Mucosa of gallbladder (tissue), 1 donor: ENCODE results near the gene PRDM16. TPM values are rescaled to one million over a fixed set of nuclear protein-coding genes. Genes with fewer than 3 reads are reported as not detected.

Experiments
- DNase-seq: peaks from one replicate; pipeline ENCODE4 v3.0.0-alpha.2; 2020; ENCODE audit warnings: low spot score
- total RNA-seq: library from RNA; stranded (reverse); gene quantifications from one replicate; pipeline ENCODE4 v1.2.1, GENCODE V29; 2021
- donor health status: DM: no; HTN: no; CAD: no.

Gene PRDM16
- total RNA-seq, 1 donor from 2014 or later = 29.3 TPM

GRCh38 chr1:3242408-3243260, 173.6 kb downstream of the PRDM16 start:
- DNase-seq = no peak

GRCh38 chr1:3243304-3243703, 174.3 kb downstream of the PRDM16 start:
- no peak for DNase-seq

DNA sequence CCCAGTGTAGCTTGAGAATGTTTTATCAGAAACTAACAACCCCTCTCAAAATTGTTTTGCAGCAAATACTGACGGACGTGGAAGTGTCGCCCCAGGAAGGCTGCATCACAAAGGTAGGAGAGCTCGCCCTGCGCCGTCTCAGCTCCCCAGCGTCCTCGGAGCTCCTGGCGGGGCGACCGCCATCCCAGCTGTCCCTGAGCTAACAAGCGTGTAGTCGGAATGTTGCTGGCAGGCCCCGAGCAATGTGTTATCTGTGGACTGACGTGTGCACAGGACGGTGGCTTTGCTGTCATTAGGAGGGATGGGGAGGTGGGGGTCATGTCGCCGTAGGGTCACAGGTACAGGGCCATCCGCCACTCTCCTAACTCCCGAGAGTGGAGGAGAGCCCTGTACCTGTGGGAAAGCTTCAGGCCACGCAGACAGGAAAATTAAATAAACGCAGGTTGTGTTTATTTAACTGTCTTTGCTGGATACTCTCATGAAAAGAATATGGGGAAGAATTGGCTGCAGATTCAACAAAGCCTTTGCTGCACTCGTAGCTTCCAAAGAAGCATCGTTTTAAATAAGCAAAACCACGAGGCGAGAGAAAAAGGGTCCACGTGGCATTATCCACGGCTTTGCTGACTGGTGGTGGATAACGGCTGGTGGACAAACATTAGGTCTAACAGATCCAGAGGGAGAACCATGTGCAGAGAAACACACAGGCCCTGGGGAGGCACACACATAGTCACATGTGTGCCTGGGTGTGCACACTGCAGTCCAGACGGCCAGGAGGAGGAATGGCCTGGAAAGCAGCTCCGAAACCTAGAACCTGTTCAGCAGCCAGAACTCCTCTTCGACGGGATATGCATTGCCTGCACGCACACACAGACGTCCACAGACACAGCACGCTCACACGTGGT, 175.3 kb downstream of the PRDM16 start:
- no peak for DNase-seq

GRCh38 chr1:3244927-3245315, 175.9 kb downstream of the PRDM16 start:
- no peak for DNase-seq

- DNase-seq = no peak
Measured at GRCh38 chr1:3245344-3245743, 176.3 kb downstream of the PRDM16 start.

DNA sequence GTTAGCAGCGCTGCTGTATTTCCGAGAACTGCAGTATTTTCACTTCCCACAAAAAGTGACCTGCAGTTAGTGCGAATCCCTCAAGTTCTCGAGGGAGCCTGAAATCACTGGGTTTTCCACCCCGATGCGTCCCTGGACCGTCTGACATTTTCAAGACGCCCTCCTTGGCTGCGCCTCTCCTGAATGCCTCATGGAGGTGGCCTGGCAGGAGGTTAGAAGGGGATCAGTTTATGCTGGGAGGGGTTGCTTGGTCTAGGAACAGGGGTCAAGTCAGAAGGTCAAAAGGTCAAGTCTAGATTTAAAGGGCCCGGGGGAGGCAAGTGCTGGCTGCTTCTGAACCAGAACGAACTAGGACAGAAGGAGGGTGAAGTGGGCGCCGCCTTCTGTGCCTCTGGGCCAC, 176.8 kb downstream of the PRDM16 start:
- DNase-seq = no peak

DNA sequence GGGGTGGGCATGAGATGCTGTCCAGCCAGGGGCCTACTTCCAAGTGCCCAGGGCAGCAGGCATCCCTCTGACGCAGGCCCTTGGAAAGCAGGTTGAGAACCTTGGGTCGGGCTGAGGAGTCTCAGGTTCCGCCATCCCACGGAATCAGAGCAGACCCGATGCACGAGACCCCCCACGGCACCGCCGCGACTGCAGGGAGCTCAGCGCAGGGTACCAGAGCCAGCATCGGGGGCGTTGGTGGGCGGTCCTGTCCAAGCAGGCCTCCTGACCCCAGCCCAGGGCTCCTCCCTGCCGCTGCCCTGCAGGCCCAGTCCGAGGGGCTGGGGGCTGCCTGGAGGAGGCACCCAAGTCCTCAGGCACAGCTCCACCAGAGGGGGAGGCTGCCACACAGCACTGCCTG, 177.2 kb downstream of the PRDM16 start:
- no peak for DNase-seq

GRCh38 chr1:3247521-3248121, 178.6 kb downstream of the PRDM16 start:
- DNase-seq = no peak

GRCh38 chr1:3248155-3249141, 179.4 kb downstream of the PRDM16 start:
- no peak for DNase-seq

GRCh38 chr1:3249231-3249630, 180.2 kb downstream of the PRDM16 start:
- DNase-seq = no peak

- DNase-seq = no peak
Measured at GRCh38 chr1:3249631-3250501, 180.9 kb downstream of the PRDM16 start.

GRCh38 chr1:3250624-3251023, 181.6 kb downstream of the PRDM16 start:
- no peak for DNase-seq

GRCh38 chr1:3251099-3251806, 182.2 kb downstream of the PRDM16 start:
- no peak for DNase-seq

DNA sequence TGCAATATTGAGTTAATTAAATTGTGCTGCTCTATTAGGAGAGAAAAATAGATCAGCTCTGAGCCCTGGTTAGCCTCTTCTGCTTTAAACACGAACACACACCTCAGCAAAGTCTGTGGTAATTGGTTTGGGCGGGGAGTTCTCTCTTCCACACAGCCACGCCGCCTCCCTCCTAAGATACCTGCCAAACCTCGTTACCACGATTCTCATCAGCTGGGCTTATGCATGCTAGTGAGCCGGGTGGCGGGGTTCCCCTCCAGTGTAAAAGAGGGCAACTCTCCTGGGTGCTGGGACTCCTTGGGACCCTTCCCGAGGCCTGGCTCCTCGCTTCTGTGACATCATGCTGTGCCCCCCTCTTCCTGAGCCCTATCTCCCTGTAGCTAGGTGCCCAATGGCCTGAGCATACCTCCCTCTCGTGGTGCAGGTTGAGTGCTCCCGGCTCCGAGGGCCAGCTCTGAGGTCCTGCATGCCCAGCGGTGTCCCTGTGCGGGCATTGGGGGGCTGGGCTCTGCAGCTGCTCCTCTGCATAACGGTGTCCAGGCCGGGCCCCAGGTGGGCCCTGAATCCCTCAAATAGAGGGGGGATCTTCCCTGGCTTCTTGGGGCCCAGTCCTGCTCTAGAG, 182.9 kb downstream of the PRDM16 start:
- DNase-seq = no peak

- DNase-seq = no peak
Measured at GRCh38 chr1:3255680-3256079, 186.7 kb downstream of the PRDM16 start.

DNA sequence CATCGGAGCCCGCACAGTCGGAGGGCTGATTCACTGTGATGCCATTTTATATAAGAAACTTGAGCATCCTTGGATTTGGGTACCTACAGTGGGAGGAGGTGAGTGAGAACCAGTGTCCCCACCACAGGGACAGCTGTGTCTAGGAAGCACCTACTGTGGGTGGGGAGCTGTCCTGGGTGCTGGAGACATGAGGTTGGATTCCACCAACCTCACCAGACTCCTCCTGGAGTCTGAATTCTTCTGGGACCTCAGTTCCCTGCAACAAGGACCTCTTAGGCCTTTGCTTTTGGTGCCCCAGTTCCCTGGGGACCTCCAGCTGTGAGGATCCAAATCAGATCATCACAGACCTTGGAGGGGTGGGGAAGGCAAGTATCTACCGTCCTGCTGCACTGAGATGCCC, 188.8 kb downstream of the PRDM16 start:
- DNase-seq = no peak

DNA sequence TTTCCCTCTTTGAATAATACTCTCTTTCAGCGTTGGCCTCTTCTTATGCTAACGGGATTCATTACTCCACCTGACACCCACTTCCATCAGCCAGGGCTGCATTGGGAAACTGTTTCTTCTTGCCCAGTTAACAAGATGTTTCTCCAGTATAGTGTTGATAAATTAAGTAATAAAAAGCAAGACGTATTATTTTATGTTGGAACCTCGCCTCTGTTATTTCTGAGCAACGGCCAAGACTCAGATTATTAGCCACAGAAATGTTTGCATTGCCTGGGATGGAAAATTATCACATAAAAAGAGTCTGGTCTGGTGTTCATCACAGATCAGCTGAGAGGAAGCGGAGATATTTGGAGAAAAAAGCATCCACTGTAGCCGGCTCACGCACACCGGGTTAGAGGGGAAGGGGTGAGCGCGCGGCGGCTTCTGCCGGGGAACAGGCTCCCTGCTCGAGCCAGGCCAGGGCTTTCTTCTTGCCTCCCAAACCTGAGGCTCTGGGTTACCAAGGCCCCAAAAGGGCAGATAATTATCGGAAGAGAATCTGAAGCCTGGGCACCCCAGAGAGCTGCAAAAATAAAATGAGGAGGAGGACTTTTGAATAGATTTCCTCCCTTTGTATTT, 189.5 kb downstream of the PRDM16 start:
- no peak for DNase-seq

DNA sequence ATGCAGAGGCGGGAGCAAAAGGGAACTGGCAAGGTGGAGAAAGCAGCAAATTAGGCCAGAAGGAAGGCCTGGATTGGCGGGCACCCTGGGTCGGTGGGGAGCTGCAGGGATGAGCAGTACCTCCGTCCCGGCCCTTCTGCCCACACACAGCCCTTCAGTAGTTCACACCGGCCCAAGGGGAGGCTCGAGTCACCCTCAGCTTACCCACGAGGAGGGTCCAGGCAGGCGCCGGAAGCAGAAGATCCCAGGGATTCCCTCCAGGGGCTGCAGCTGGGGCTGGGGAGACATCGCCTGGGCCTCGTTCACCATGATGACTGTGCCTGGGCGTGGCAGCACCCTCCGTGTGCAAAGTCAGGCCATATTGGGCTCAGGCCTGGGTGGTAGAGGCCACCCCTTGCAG, 190.0 kb downstream of the PRDM16 start:
- no peak for DNase-seq
